Retinal pigment epithelial cell (primary cell): ENCODE measurements around the gene RGCC.

Source experiments
- DNase-seq: peaks from one replicate; pipeline ENCODE4 v3.0.0-alpha.2; 2010; ENCODE audit warnings: low read depth
- H3K4me3 ChIP-seq: 2 replicates; pipeline ENCODE4 v1.5.1; 2011; ENCODE audit warnings: mild to moderate bottlenecking, low read length, control low read depth, moderate library complexity
- TF ChIP-seq, protein P1 (sequence below): conservative IDR thresholded peaks from 2 replicates; pipeline ENCODE4 v1.5.1; 2011; ENCODE audit warnings: low read depth, low read length, control low read depth, inconsistent platforms

The RGCC gene

DNA sequence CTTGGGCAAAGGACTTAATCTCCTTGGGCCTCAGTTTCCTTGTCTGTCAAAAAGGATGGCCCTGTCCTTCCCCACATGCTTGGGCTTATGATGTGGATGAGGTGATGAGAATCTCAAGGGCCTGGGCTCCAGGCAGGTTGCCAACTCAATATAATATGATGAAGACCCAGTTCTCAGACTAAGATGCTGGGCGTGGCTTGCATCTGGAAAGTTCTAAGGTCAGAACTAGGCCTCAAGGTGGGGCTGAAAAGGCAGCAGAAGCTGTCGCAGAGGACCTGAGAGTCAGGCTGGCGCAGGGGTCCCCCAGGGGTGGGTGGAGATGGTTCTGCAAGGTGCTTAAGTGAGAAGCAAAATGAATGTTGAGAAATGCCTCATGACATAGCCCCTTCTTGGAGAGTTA, 58.8 kb downstream of the RGCC start:
- no peak for DNase-seq
- TF ChIP-seq, protein P1, sequence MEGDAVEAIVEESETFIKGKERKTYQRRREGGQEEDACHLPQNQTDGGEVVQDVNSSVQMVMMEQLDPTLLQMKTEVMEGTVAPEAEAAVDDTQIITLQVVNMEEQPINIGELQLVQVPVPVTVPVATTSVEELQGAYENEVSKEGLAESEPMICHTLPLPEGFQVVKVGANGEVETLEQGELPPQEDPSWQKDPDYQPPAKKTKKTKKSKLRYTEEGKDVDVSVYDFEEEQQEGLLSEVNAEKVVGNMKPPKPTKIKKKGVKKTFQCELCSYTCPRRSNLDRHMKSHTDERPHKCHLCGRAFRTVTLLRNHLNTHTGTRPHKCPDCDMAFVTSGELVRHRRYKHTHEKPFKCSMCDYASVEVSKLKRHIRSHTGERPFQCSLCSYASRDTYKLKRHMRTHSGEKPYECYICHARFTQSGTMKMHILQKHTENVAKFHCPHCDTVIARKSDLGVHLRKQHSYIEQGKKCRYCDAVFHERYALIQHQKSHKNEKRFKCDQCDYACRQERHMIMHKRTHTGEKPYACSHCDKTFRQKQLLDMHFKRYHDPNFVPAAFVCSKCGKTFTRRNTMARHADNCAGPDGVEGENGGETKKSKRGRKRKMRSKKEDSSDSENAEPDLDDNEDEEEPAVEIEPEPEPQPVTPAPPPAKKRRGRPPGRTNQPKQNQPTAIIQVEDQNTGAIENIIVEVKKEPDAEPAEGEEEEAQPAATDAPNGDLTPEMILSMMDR = no peak
- H3K4me3 ChIP-seq = no peak overlapping the region

DNA sequence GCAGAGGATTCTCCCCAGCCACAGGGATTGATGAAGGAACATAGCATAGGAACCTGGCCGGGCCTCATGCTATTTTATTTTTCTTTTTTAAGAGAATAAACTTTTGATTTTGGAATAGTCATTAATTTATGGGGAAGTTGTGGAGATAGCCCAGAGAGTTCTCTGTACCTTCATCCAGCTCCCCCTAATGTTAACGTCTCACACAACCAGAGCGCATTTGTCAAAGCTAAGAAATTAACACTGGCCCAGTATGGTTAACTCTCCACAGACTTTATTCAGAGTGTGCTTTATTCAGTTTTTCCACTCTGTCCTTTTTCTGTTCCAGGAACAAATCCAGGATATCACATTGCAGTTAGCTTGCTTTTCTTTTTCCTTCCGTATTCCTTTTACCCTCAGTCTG, 59.4 kb downstream of the RGCC start:
- no peak for DNase-seq
- H3K4me3 ChIP-seq = no peak overlapping the region
- TF ChIP-seq, protein P1 = no peak

DNA sequence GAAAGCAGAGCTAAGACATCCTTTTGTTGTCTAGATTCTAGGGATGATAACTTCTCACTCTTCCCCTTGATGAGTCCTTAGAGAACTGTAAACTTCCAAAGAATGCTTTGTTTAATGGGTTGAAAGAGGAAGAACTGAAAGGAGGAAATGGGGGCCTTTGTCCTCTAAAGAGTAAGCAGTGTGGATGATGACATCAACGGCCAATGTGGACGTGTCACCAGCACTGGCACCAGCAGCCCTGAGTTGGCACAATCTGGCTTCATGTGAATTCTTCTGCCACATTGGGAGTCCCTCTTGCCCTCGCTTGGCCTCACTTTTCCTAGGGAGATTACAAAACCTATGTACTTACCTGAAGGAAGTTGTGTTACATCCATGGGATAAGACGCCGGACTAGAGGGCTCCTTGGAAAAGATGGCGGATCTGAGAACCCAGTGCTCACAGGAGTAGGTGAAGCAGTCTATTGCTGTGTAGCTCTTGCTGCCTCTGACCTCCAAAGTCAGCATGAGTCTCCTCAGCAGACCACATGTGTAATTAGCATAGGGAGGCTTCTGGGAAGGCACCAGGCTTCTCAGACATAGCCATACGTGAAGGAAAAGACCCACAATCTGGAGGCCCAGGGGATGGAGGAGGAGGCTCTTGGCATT, 62.8 kb downstream of the RGCC start:
- TF ChIP-seq, protein P1 = no peak
- no peak for DNase-seq

More for the DNA sequence above, 62.8 kb downstream of the RGCC start:
- H3K4me3 ChIP-seq = no peak overlapping the region
